Brain microvascular endothelial cell (primary cell): ENCODE data around the gene EPAS1.

Source experiments
- DNase-seq: peaks from one replicate; pipeline ENCODE4 v3.0.0-alpha.2; 2020
- H3K27ac ChIP-seq: fragments of 250-450 bp; sonication (Bioruptor Pico); 2 replicates; pipeline ENCODE4 v1.5.1; 2020; ENCODE audit warnings: mild to moderate bottlenecking, moderate library complexity
- H3K27me3 ChIP-seq: fragments of 250-450 bp; sonication (Bioruptor Pico); replicated peaks from 2 replicates; pipeline ENCODE4 v1.5.1; 2020; ENCODE audit warnings: mild to moderate bottlenecking
- H3K36me3 ChIP-seq: fragments of 250-450 bp; sonication (Bioruptor Pico); replicated peaks from 2 replicates; pipeline ENCODE4 v1.5.1; 2020; ENCODE audit warnings: mild to moderate bottlenecking
- H3K4me3 ChIP-seq: 2 replicates; pipeline ENCODE4 v1.5.1; 2011; ENCODE audit warnings: low read depth, mild to moderate bottlenecking, control low read depth, low read length, moderate library complexity
- CTCF ChIP-seq: IDR thresholded peaks from 2 replicates; pipeline ENCODE4 v1.5.1; 2011; ENCODE audit warnings: low read depth, mild to moderate bottlenecking, moderate library complexity, low read length, control low read depth, inconsistent platforms; ENCODE audit errors: missing control alignments
- in situ Hi-C: cut with HindIII; loops from 2 replicates; pipeline ENCODE4 v1.10.0; 2017; ENCODE audit warnings: low sequenced_read_pairs, low pct_ligation_motif_present

EPAS1 gene

GRCh38 chr2:46281939-46282338 is 15.3 kb upstream of the EPAS1 start:
- DNase-seq: no peak
- Histone ChIP-seq H3K4me3 (no peak overlapping the region), H3K27me3 (no peaks in the 10 kb centered on the region)

DNA sequence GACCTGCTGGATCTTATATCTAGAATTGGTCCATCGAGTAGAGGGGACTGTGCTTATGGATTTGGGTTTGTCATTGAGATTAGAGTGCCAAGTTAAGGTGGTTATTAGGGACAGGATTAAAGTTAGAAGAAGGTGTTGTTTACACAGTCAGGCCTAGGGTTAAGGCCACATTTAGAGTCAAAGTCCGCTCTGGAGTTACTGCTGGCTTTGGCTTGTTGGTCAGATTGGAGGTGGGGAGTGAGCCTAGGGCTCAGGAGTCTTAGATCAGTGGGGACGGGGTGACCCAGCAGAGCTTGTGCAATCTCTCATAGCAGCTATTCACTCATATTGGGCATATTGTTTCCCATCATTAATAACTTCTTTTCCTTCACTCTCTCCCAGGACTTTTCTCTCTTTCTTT is 13.5 kb upstream of the EPAS1 start:
- no peaks in the 10 kb centered on the region for H3K27me3 ChIP-seq
- no peak overlapping the region for H3K27ac ChIP-seq
- H3K4me3 ChIP-seq: no peak overlapping the region
- no peak for DNase-seq
- H3K36me3 ChIP-seq: no peaks in the 10 kb centered on the region
- no peak for TF ChIP-seq CTCF
- in situ Hi-C loops: no loop called here

More at GRCh38 chr2:46281939-46282338, 15.3 kb upstream of the EPAS1 start:
- Histone ChIP-seq H3K36me3 (no peaks in the 10 kb centered on the region), H3K27ac (no peak overlapping the region)
- in situ Hi-C loops: no loop called here
- no peak for TF ChIP-seq CTCF

DNA sequence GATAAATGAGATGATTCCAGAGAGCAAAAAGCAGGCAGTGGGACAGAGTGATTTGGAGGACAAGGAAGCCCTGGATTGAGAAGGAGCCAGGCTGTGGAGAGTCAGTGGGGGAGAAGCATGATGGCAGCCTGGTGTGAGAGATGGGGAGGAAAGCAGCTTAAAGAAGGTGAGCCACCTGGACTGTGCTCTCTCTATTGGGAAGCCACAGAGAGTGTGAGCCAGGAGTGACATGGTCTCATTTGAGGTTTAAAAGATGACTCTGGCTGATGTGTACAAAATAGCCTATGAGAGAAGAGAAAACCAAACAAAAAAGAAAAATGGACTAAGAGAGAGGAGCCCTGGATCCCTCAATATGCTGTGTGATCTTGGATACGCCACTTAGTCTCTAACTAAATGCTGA is 12.9 kb upstream of the EPAS1 start:
- H3K36me3 ChIP-seq: no peaks in the 10 kb centered on the region
- in situ Hi-C loops: no loop called here
- no peak overlapping the region for H3K4me3 ChIP-seq
- DNase-seq: no peak
- TF ChIP-seq CTCF: no peak
- no peaks in the 10 kb centered on the region for H3K27me3 ChIP-seq
- no peak overlapping the region for H3K27ac ChIP-seq

GRCh38 chr2:46284796-46285195 is 12.4 kb upstream of the EPAS1 start:
- no peak for TF ChIP-seq CTCF
- H3K27me3 ChIP-seq: no peaks in the 10 kb centered on the region
- H3K36me3 ChIP-seq: no peaks in the 10 kb centered on the region
- H3K27ac ChIP-seq: no peak overlapping the region
- no peak for DNase-seq
- in situ Hi-C loops: no loop called here
- H3K4me3 ChIP-seq: no peak overlapping the region

GRCh38 chr2:46286715-46287114 is 10.5 kb upstream of the EPAS1 start:
- Histone ChIP-seq H3K27me3 (no peaks in the 10 kb centered on the region), H3K4me3 (no peak overlapping the region), H3K36me3 (no peaks in the 10 kb centered on the region), H3K27ac (no peak overlapping the region)
- no peak for DNase-seq
- in situ Hi-C loops: no loop called here
- no peak for TF ChIP-seq CTCF

- no peak for DNase-seq
- no peaks in the 10 kb centered on the region for H3K36me3 ChIP-seq
- H3K4me3 ChIP-seq: no peak overlapping the region
- in situ Hi-C loops: no loop called here
- H3K27me3 ChIP-seq: no peaks in the 10 kb centered on the region
- H3K27ac ChIP-seq: no peak overlapping the region
- no peak for TF ChIP-seq CTCF
Observed at GRCh38 chr2:46290078-46290477, 7.1 kb upstream of the EPAS1 start.
